K562 (cell line): Measurements from ENCODE around the gene HNRNPF. TPM values are rescaled to one million over a fixed set of nuclear protein-coding genes. Genes with fewer than 3 reads are reported as not detected.
A peak's percentile ranks its signal among the peaks of the same experiment; 100 is the strongest.

Source experiments
- CHCHD3 ChIP-seq: fragments of 250-450 bp; sonication (Bioruptor Pico); IDR thresholded peaks from 2 replicates; pipeline ENCODE4 v2.1.2; 2022; ENCODE audit warnings: mild to moderate bottlenecking
- CHD2 ChIP-seq: IDR thresholded peaks from 2 replicates; pipeline ENCODE4 v1.6.1; 2011; ENCODE audit warnings: low read depth, low read length
- ELF4 ChIP-seq: fragments of 450-650 bp; formaldehyde crosslinking; IDR thresholded peaks from 2 replicates; pipeline ENCODE4 v1.4.0; 2022; ENCODE audit warnings: missing genetic modification characterization
- ETV5 ChIP-seq: sonication (generic); formaldehyde crosslinking; IDR thresholded peaks from 2 replicates; pipeline ENCODE4 v1.4.0; 2020; ENCODE audit warnings: low read depth, mild to moderate bottlenecking, missing genetic modification reagents
- KLF10 ChIP-seq: fragments of 250-450 bp; sonication (Bioruptor Pico); IDR thresholded peaks from 2 replicates; pipeline ENCODE4 v1.6.1; 2021; ENCODE audit warnings: matching md5 sums
- MCM3 ChIP-seq: fragments of 450-650 bp; IDR thresholded peaks from 2 replicates; pipeline ENCODE4 v1.6.1; 2016
- MTA1 ChIP-seq: fragments of 450-650 bp; IDR thresholded peaks from 2 replicates; pipeline ENCODE4 v1.6.1; 2017; ENCODE audit warnings: borderline replicate concordance
- PHTF2 ChIP-seq: fragments of 250-450 bp; sonication (Bioruptor Pico); IDR thresholded peaks from 2 replicates; pipeline ENCODE4 v1.5.0; 2021; ENCODE audit warnings: mild to moderate bottlenecking
- POLR2H ChIP-seq: IDR thresholded peaks from 2 replicates; pipeline ENCODE4 v1.6.1; 2016; ENCODE audit warnings: missing genetic modification characterization, low read depth, mild to moderate bottlenecking, control low read depth, missing compliant biosample characterization, moderate library complexity
- SIRT6 ChIP-seq: IDR thresholded peaks from one replicate; pipeline ENCODE4 v1.6.1; 2012; ENCODE audit warnings: low read depth, mild to moderate bottlenecking, control low read depth, inconsistent platforms, low read length, moderate library complexity
- TAF7 ChIP-seq: fragments of 450-650 bp; IDR thresholded peaks from 2 replicates; pipeline ENCODE4 v1.6.1; 2016; ENCODE audit warnings: missing genetic modification characterization, missing compliant biosample characterization
- ZFP1 ChIP-seq: fragments of 450-650 bp; formaldehyde crosslinking; IDR thresholded peaks from 2 replicates; pipeline ENCODE4 v1.4.0; 2020; ENCODE audit warnings: mild to moderate bottlenecking, mixed read lengths
- ZNF174 ChIP-seq: fragments of 250-450 bp; sonication (Bioruptor Pico); IDR thresholded peaks from 2 replicates; pipeline ENCODE4 v1.4.0; 2020; ENCODE audit warnings: mild to moderate bottlenecking
- polyA plus RNA-seq, 8 experiments: library from polyadenylated mRNA; depleted of rRNA in 4 of 8; stranded (reverse) in 5 of 8; unstranded in 3 of 8; fragments of >200 nt; fragmentation: Nextera tagmentation in 2 of 8; fragmentation: Illumina TruSeq in 1 of 8; extraction: Ambion mirVana in 2 of 8; extraction: Trizol in 1 of 8; gene quantifications; 2 replicates each; pipeline versions ENCODE4 v1.2.1 to v1.2.3, GENCODE V29; 2011 to 2014; ENCODE audit warnings: inconsistent platforms in 1 of 8, missing spikeins in 1 of 8
- total RNA-seq, 7 experiments: library from RNA; depleted of rRNA in 6 of 7; stranded (reverse); fragments of >200 nt in 6 of 7; fragmentation: Illumina TruSeq in 2 of 7; extraction: Trizol in 2 of 7; gene quantifications; 2 replicates each; pipeline versions ENCODE4 v1.2.1 to v1.2.3, GENCODE V29; 2011 to 2021; ENCODE audit warnings: low replicate concordance in 1 of 7
- TF ChIP-seq, protein P1 (sequence below), 2 experiments: fragments of 450-650 bp; formaldehyde crosslinking in 1 of 2; IDR thresholded peaks; 2 replicates each; pipeline versions ENCODE4 v1.4.0 to v1.6.1; 2014 to 2020; ENCODE audit warnings: mild to moderate bottlenecking in 2 of 2, borderline replicate concordance in 1 of 2, low read depth in 1 of 2
- TF ChIP-seq, protein P2 (sequence below): IDR thresholded peaks from 2 replicates; pipeline ENCODE4 v1.6.1; 2016; ENCODE audit warnings: missing genetic modification characterization, missing compliant biosample characterization
- TF ChIP-seq, protein P3 (sequence below): fragments of 450-650 bp; IDR thresholded peaks from 2 replicates; pipeline ENCODE4 v1.6.1; 2016; ENCODE audit warnings: mild to moderate bottlenecking

HNRNPF gene
- total and polyA plus RNA-seq, 9 of the 15 experiments (the other 6 are each of a cell fraction or from before 2014, with no cell fraction given), result 192 to 489 (median 416) TPM

DNA sequence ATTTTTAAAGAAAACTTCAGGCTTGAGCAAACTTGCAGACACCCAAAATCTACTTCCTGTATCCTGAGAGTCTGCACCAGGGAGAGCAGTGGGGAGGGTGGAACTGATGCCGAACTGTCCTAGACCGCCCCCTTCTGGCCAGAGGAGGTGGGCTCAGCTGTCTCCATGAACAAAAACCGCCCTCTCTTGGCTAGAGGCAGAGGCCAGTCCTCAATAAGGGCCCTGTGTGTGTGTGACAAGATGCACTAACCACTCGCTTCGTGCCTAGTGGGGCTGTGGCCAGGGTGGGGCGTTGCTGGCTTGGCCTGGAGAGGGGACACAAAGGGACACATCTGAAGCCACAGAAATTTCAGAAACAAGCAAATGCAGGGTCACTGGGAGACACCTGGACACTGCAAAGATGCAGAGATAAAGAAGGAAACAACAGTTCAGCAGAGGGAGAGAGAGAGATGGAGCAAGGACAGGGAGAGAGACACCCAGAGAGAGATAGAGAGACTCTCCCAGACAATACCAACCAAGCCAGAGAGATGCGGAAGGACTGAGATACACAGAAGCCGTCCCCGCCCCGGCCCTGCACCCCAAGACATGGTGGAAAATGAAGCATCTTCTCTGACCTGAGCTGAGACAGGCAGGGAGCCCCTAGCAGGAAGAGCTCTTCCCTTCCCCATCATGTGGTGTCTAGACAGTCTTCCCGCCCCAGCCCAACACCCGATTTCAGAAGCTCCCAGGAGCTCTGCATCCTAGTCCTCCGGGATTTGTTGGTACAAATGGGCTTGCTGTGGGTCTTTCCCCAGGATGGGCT, 60.3 kb downstream of the HNRNPF start (continued):
- TF ChIP-seq, protein P1, sequence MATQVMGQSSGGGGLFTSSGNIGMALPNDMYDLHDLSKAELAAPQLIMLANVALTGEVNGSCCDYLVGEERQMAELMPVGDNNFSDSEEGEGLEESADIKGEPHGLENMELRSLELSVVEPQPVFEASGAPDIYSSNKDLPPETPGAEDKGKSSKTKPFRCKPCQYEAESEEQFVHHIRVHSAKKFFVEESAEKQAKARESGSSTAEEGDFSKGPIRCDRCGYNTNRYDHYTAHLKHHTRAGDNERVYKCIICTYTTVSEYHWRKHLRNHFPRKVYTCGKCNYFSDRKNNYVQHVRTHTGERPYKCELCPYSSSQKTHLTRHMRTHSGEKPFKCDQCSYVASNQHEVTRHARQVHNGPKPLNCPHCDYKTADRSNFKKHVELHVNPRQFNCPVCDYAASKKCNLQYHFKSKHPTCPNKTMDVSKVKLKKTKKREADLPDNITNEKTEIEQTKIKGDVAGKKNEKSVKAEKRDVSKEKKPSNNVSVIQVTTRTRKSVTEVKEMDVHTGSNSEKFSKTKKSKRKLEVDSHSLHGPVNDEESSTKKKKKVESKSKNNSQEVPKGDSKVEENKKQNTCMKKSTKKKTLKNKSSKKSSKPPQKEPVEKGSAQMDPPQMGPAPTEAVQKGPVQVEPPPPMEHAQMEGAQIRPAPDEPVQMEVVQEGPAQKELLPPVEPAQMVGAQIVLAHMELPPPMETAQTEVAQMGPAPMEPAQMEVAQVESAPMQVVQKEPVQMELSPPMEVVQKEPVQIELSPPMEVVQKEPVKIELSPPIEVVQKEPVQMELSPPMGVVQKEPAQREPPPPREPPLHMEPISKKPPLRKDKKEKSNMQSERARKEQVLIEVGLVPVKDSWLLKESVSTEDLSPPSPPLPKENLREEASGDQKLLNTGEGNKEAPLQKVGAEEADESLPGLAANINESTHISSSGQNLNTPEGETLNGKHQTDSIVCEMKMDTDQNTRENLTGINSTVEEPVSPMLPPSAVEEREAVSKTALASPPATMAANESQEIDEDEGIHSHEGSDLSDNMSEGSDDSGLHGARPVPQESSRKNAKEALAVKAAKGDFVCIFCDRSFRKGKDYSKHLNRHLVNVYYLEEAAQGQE (IDR thresholded peaks at IDR 0.05; ENCODE audit: borderline replicate concordance), result peak; percentile 93
- TF ChIP-seq, protein P1 (CRISPR knock-in tag; IDR thresholded peaks at IDR 0.05; ENCODE audit: low read depth), result no peak
- TF ChIP-seq ZFP1 (CRISPR knock-in tag) (no peak), KLF10 (CRISPR knock-in tag) (no peak), SIRT6 (no peak), POLR2H (no peak), CHCHD3 (CRISPR knock-in tag) (no peak), ZNF174 (CRISPR knock-in tag) (no peak), TAF7 (tag) (no peak), CHD2 (no peak), PHTF2 (CRISPR knock-in tag) (no peak), ELF4 (CRISPR knock-in tag) (no peak), MCM3 (no peak), ETV5 (CRISPR knock-in tag) (0 out of 2 replicates have a peak, but pooled peaks have one; percentile 42), MTA1 (no peak)
- TF ChIP-seq, protein P2, sequence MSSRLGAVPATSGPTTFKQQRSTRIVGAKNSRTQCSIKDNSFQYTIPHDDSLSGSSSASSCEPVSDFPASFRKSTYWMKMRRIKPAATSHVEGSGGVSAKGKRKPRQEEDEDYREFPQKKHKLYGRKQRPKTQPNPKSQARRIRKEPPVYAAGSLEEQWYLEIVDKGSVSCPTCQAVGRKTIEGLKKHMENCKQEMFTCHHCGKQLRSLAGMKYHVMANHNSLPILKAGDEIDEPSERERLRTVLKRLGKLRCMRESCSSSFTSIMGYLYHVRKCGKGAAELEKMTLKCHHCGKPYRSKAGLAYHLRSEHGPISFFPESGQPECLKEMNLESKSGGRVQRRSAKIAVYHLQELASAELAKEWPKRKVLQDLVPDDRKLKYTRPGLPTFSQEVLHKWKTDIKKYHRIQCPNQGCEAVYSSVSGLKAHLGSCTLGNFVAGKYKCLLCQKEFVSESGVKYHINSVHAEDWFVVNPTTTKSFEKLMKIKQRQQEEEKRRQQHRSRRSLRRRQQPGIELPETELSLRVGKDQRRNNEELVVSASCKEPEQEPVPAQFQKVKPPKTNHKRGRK (tag), result no peak
- TF ChIP-seq, protein P3, sequence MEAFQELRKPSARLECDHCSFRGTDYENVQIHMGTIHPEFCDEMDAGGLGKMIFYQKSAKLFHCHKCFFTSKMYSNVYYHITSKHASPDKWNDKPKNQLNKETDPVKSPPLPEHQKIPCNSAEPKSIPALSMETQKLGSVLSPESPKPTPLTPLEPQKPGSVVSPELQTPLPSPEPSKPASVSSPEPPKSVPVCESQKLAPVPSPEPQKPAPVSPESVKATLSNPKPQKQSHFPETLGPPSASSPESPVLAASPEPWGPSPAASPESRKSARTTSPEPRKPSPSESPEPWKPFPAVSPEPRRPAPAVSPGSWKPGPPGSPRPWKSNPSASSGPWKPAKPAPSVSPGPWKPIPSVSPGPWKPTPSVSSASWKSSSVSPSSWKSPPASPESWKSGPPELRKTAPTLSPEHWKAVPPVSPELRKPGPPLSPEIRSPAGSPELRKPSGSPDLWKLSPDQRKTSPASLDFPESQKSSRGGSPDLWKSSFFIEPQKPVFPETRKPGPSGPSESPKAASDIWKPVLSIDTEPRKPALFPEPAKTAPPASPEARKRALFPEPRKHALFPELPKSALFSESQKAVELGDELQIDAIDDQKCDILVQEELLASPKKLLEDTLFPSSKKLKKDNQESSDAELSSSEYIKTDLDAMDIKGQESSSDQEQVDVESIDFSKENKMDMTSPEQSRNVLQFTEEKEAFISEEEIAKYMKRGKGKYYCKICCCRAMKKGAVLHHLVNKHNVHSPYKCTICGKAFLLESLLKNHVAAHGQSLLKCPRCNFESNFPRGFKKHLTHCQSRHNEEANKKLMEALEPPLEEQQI, result no peak
